SK-N-SH treated with all-trans-retinoic acid at 6 μM for 48 hours (cell line): ENCODE measurements around the gene TAX1BP1.

Source experiments
- ATAC-seq: fragments of 200-7000 bp; cut with Tn5 transposase; 3 replicates; pipeline ENCODE4 v1.9.1; 2020; ENCODE audit warnings: mild to moderate bottlenecking, moderate library complexity
- BACH2 ChIP-seq: fragments of 250-450 bp; sonication (Bioruptor Pico); IDR thresholded peaks from 2 replicates; pipeline ENCODE4 v1.9.0; 2021; ENCODE audit warnings: mild to moderate bottlenecking, borderline replicate concordance
- ESRRG ChIP-seq: fragments of 250-450 bp; sonication (Bioruptor Pico); IDR thresholded peaks from 2 replicates; pipeline ENCODE4 v1.6.1; 2021; ENCODE audit warnings: mild to moderate bottlenecking
- GLIS3 ChIP-seq: fragments of 250-450 bp; sonication (Bioruptor Pico); IDR thresholded peaks from 2 replicates; pipeline ENCODE4 v1.5.0; 2020; ENCODE audit warnings: mild to moderate bottlenecking, moderate library complexity
- ISL1 ChIP-seq: fragments of 250-450 bp; sonication (Bioruptor Pico); IDR thresholded peaks from 2 replicates; pipeline ENCODE4 v2.1.2; 2022; ENCODE audit warnings: mild to moderate bottlenecking, moderate library complexity
- OSR1 ChIP-seq: fragments of 250-450 bp; sonication (Bioruptor Pico); IDR thresholded peaks from 2 replicates; pipeline ENCODE4 v1.8.0; 2022; ENCODE audit warnings: moderate library complexity, mild to moderate bottlenecking, inconsistent platforms
- PPARA ChIP-seq: fragments of 250-450 bp; sonication (Bioruptor Pico); IDR thresholded peaks from 2 replicates; pipeline ENCODE4 v1.5.0; 2020; ENCODE audit warnings: mild to moderate bottlenecking, borderline replicate concordance
- SNAI2 ChIP-seq: fragments of 250-450 bp; sonication (Bioruptor Pico); IDR thresholded peaks from 2 replicates; pipeline ENCODE4 v1.5.0; 2020; ENCODE audit warnings: mild to moderate bottlenecking, moderate library complexity
- TCF4 ChIP-seq: fragments of 250-450 bp; sonication (Bioruptor Pico); IDR thresholded peaks from 2 replicates; pipeline ENCODE4 v1.8.0; 2021; ENCODE audit warnings: mild to moderate bottlenecking, moderate library complexity, borderline replicate concordance
- TOX ChIP-seq: fragments of 250-450 bp; sonication (Bioruptor Pico); IDR thresholded peaks from 2 replicates; pipeline ENCODE4 v1.8.0; 2021; ENCODE audit warnings: mild to moderate bottlenecking, moderate library complexity, borderline replicate concordance
- ZC3H10 ChIP-seq: fragments of 250-450 bp; sonication (Bioruptor Pico); IDR thresholded peaks from 2 replicates; pipeline ENCODE4 v1.5.1; 2021; ENCODE audit warnings: mild to moderate bottlenecking, moderate library complexity
- ZFP3 ChIP-seq: fragments of 250-450 bp; sonication (Bioruptor Pico); IDR thresholded peaks from 2 replicates; pipeline ENCODE4 v1.5.0; 2020; ENCODE audit warnings: mild to moderate bottlenecking, moderate library complexity
- ZNF565 ChIP-seq: fragments of 450-650 bp; formaldehyde crosslinking; conservative IDR thresholded peaks from 2 replicates; pipeline ENCODE4 v1.5.0; 2020; ENCODE audit warnings: low read depth, mild to moderate bottlenecking, moderate library complexity
- ZNF8 ChIP-seq: fragments of 450-650 bp; formaldehyde crosslinking; IDR thresholded peaks from 2 replicates; pipeline ENCODE4 v1.5.0; 2020; ENCODE audit warnings: mild to moderate bottlenecking, moderate library complexity
- TF ChIP-seq, protein P1 (sequence below): fragments of 250-450 bp; sonication (Bioruptor Pico); IDR thresholded peaks from 2 replicates; pipeline ENCODE4 v1.8.0; 2020; ENCODE audit warnings: mild to moderate bottlenecking, moderate library complexity, borderline replicate concordance
- TF ChIP-seq, protein P2 (sequence below): fragments of 250-450 bp; sonication (Bioruptor Pico); IDR thresholded peaks from 2 replicates; pipeline ENCODE4 v1.5.1; 2021; ENCODE audit warnings: mild to moderate bottlenecking, moderate library complexity
- TF ChIP-seq, protein P3 (sequence below): fragments of 250-450 bp; sonication (Bioruptor Pico); IDR thresholded peaks from 2 replicates; pipeline ENCODE4 v1.8.0; 2021; ENCODE audit warnings: low read depth, mild to moderate bottlenecking, moderate library complexity, borderline replicate concordance
- TF ChIP-seq, protein P4 (sequence below): fragments of 250-450 bp; sonication (Bioruptor Pico); IDR thresholded peaks from 2 replicates; pipeline ENCODE4 v1.5.1; 2020; ENCODE audit warnings: low read depth, mild to moderate bottlenecking, moderate library complexity
- TF ChIP-seq, protein P5 (sequence below): fragments of 250-450 bp; sonication (Bioruptor Pico); IDR thresholded peaks from 2 replicates; pipeline ENCODE4 v1.5.0; 2020; ENCODE audit warnings: mild to moderate bottlenecking, moderate library complexity

The TAX1BP1 gene

DNA sequence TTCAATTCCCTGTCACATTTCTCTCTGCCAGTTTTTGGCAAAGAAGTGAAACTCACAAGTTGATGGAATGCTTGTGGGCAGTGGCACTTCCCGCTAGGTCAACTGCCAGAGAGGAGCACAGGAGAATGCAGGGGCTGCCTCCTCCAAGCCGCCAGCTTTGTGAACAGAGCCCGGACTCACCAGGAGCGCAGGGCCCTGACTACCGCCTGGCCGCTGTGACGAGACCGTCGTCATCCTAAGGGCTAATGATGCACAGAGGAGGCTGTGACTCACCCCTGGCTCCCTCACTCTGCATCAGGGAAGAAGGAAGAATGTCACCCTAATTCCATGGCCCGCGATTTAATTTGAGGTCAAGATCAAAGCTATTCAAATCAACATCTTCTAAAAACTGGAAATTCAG is 123.9 kb downstream of the TAX1BP1 start:
- peak; percentile 72 for ATAC-seq
- TF ChIP-seq PPARA = no peak
- no peak for TF ChIP-seq ESRRG (CRISPR knock-in tag)

DNA sequence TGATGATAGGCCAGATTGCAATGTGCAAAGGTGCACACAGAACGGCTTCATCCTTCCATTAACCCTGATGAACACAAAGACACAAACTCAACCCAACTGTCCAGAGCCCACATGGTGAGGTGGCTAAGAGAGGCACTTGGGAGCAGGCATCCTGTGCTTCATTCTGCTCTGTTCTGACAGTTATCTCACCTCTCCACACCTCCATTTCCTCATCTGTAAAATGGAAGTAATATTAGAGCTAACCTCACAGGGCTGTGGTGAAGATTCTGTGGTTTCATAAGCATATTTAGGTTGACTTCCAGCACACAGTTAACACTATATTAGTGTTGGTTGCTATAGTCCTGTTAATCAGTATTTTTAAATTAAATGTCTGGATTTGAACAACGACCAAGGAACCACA is 126.3 kb downstream of the TAX1BP1 start:
- no peak for ATAC-seq

DNA sequence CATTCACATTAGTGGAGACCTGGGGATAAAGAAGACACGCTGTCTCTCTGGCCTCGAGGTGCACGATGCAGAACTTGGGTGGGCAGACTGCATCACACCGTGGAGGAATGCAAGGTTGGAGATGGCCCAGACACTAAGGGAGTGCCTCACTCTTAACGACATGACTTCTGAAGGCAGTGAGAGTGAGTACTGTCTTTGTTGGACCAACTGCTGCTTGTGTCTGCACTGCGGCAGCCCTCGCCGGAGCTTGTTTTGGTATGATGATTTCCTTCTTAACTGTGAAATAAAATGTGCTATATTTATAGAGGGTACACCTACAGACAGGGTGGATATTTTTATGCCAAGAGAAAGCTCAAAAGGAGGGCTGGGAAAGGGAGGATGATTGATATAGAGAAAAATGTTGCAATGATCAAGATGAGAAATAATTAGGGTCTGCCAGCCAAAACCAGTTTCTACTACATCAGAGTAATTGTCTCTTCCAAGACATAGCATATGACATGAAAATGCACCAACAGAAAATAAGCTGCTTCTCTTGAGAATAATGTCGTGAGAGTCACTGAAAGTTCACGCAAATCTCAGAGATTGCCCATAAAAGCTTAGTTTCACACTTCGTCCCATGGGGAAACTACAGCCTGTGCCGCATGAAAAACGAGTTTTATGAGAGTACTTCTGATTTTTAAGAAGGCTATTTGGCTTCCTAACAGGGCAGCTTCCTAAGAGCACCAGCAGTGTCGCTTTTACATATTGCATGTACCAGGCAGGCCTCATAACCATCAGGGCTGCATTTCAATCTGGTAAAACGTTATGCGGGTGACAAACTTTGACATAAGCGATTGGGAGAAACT is 127.1 kb downstream of the TAX1BP1 start:
- no peak for ATAC-seq
- no peak for TF ChIP-seq PPARA
- no peak for TF ChIP-seq ZFP3 (CRISPR knock-in tag)
- no peak for TF ChIP-seq ISL1
- TF ChIP-seq ZNF565 (CRISPR knock-in tag) = no peak
- TF ChIP-seq, protein P1, sequence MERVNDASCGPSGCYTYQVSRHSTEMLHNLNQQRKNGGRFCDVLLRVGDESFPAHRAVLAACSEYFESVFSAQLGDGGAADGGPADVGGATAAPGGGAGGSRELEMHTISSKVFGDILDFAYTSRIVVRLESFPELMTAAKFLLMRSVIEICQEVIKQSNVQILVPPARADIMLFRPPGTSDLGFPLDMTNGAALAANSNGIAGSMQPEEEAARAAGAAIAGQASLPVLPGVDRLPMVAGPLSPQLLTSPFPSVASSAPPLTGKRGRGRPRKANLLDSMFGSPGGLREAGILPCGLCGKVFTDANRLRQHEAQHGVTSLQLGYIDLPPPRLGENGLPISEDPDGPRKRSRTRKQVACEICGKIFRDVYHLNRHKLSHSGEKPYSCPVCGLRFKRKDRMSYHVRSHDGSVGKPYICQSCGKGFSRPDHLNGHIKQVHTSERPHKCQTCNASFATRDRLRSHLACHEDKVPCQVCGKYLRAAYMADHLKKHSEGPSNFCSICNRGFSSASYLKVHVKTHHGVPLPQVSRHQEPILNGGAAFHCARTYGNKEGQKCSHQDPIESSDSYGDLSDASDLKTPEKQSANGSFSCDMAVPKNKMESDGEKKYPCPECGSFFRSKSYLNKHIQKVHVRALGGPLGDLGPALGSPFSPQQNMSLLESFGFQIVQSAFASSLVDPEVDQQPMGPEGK = no peak

More for the DNA sequence above, 126.3 kb downstream of the TAX1BP1 start:
- TF ChIP-seq, protein P2, sequence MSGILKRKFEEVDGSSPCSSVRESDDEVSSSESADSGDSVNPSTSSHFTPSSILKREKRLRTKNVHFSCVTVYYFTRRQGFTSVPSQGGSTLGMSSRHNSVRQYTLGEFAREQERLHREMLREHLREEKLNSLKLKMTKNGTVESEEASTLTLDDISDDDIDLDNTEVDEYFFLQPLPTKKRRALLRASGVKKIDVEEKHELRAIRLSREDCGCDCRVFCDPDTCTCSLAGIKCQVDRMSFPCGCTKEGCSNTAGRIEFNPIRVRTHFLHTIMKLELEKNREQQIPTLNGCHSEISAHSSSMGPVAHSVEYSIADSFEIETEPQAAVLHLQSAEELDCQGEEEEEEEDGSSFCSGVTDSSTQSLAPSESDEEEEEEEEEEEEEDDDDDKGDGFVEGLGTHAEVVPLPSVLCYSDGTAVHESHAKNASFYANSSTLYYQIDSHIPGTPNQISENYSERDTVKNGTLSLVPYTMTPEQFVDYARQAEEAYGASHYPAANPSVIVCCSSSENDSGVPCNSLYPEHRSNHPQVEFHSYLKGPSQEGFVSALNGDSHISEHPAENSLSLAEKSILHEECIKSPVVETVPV (CRISPR knock-in tag) = no peak
- TF ChIP-seq SNAI2 (CRISPR knock-in tag) = no peak
- TF ChIP-seq GLIS3 (CRISPR knock-in tag) = no peak
- no peak for TF ChIP-seq OSR1 (CRISPR knock-in tag)
- TF ChIP-seq, all 23 proteins: peak for 0

DNA sequence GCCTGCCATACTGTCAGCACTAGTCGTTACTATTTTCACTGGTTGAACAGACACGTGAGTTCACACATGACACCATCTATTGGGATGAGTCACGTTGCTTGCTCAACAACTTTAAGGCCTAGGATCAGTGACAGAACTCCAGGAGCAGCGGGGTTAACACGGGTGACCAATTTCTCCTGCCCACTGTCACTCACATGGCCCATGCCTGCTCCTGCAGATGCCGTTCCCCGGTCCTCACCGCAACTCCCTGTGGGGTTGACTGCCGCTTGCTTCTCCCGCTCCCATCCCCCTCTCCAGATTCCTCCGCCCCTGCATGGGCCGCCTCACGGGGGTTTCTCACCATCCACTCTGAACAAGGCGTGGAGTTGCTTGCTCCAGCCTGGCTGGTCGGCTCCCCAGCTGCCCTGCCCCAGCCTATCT is 128.2 kb downstream of the TAX1BP1 start:
- TF ChIP-seq ZC3H10 (CRISPR knock-in tag) = no peak
- TF ChIP-seq ZNF565 (CRISPR knock-in tag) = no peak
- TF ChIP-seq TCF4 (CRISPR knock-in tag) = no peak
- TF ChIP-seq, protein P3, sequence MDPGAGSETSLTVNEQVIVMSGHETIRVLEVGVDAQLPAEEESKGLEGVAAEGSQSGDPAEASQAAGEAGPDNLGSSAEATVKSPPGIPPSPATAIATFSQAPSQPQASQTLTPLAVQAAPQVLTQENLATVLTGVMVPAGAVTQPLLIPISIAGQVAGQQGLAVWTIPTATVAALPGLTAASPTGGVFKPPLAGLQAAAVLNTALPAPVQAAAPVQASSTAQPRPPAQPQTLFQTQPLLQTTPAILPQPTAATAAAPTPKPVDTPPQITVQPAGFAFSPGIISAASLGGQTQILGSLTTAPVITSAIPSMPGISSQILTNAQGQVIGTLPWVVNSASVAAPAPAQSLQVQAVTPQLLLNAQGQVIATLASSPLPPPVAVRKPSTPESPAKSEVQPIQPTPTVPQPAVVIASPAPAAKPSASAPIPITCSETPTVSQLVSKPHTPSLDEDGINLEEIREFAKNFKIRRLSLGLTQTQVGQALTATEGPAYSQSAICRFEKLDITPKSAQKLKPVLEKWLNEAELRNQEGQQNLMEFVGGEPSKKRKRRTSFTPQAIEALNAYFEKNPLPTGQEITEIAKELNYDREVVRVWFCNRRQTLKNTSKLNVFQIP = no peak
- TF ChIP-seq ZFP3 (CRISPR knock-in tag) = no peak
- no peak for TF ChIP-seq ESRRG (CRISPR knock-in tag)
- TF ChIP-seq, protein P4, sequence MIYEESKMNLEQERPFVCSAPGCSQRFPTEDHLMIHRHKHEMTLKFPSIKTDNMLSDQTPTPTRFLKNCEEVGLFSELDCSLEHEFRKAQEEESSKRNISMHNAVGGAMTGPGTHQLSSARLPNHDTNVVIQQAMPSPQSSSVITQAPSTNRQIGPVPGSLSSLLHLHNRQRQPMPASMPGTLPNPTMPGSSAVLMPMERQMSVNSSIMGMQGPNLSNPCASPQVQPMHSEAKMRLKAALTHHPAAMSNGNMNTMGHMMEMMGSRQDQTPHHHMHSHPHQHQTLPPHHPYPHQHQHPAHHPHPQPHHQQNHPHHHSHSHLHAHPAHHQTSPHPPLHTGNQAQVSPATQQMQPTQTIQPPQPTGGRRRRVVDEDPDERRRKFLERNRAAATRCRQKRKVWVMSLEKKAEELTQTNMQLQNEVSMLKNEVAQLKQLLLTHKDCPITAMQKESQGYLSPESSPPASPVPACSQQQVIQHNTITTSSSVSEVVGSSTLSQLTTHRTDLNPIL (CRISPR knock-in tag) = no peak
- no peak for TF ChIP-seq ISL1
- TF ChIP-seq ZNF8 (CRISPR knock-in tag) = no peak
- TF ChIP-seq, protein P5, sequence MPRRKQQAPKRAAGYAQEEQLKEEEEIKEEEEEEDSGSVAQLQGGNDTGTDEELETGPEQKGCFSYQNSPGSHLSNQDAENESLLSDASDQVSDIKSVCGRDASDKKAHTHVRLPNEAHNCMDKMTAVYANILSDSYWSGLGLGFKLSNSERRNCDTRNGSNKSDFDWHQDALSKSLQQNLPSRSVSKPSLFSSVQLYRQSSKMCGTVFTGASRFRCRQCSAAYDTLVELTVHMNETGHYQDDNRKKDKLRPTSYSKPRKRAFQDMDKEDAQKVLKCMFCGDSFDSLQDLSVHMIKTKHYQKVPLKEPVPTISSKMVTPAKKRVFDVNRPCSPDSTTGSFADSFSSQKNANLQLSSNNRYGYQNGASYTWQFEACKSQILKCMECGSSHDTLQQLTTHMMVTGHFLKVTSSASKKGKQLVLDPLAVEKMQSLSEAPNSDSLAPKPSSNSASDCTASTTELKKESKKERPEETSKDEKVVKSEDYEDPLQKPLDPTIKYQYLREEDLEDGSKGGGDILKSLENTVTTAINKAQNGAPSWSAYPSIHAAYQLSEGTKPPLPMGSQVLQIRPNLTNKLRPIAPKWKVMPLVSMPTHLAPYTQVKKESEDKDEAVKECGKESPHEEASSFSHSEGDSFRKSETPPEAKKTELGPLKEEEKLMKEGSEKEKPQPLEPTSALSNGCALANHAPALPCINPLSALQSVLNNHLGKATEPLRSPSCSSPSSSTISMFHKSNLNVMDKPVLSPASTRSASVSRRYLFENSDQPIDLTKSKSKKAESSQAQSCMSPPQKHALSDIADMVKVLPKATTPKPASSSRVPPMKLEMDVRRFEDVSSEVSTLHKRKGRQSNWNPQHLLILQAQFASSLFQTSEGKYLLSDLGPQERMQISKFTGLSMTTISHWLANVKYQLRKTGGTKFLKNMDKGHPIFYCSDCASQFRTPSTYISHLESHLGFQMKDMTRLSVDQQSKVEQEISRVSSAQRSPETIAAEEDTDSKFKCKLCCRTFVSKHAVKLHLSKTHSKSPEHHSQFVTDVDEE (CRISPR knock-in tag) = no peak
- TF ChIP-seq BACH2 (CRISPR knock-in tag) = no peak
- no peak for TF ChIP-seq TOX (CRISPR knock-in tag)
- no peak for ATAC-seq
